ENCODE measurements around the gene PPFIBP1.

- no peak for TF ChIP-seq CTCF (IDR thresholded peaks at IDR 0.05)
- TF ChIP-seq POLR2A (IDR thresholded peaks at IDR 0.05): no peak
Observed at GRCh38 chr12:27560126-27560525, 36.1 kb downstream of the PPFIBP1 start.

All from lower leg skin (tissue), 3 donors.